ENCODE measurements around the gene CASP12.

CASP12 gene

DNA sequence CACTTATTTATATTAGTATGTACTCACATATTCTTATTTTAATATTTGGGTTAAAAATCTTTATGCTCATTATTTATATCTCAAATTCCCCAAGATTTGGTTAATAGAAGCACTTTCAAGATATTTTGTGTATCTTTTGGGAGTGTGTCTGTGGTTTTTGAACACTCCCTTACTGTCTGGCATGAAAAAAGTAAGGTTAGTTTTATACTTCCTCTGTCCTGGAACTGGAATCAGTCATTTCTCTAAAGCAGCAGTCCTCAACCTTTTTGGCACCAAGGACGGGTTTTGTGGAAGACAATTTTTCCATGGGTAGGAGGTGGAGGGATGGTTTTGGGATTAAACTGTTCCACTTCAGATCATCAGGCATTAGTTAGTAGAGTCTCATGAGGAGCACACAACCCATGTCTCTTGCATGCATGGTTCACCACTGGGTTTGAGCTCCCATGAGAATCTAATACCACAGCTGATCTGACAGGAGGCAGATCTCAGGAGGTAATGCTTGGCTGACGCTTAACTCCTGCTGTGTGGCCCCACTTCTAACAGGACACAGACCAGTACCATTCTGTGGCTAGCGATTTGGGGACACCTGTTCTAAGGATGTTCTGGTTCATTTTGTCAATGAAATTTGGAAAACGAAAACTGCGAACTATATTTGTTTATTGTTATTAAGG lies 60.2 kb downstream of the CASP12 start:
- Histone ChIP-seq H3K36me3 (ENCODE audit: insufficient read depth, low read length) (no peaks in the 10 kb centered on the region), H3K4me1 (ENCODE audit: control insufficient read depth, insufficient read depth, low read length, unreplicated experiment) (no peaks in the 10 kb centered on the region), H3K27ac (ENCODE audit: low read depth, low read length) (no peak overlapping the region), H3K4me3 (ENCODE audit: low read depth, low read length) (no peak overlapping the region), H2AFZ (ENCODE audit: low read length, unreplicated experiment) (no peak overlapping the region), H3K79me2 (ENCODE audit: control insufficient read depth, insufficient read depth, low read length, unreplicated experiment) (no peaks in the 10 kb centered on the region), H3K27me3 (ENCODE audit: insufficient read depth, low read length) (no peaks in the 10 kb centered on the region)

DNA sequence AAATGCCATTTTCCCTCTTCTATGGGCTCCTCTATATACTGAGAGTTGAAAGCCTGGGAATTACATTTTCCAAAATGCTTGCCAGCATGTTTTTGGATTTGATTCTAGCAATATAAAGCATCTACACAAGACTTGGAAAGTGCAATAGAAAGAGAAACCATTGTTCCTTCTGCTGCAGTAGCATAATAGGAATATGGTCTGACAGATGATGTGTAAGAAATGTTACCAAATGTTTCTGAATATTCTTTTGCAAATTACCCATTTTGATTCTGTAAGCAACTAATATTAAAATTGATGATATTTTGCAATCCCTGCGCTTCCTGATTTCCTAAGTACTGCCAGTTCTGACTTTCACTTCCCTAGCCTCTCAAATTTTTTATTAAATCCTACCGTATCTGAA lies 61.6 kb downstream of the CASP12 start:
- no peaks in the 10 kb centered on the region for H3K79me2 ChIP-seq (ENCODE audit: control insufficient read depth, insufficient read depth, low read length, unreplicated experiment)

More for the DNA sequence above, 61.6 kb downstream of the CASP12 start:
- H3K27me3 ChIP-seq (ENCODE audit: insufficient read depth, low read length): no peaks in the 10 kb centered on the region
- H3K4me3 ChIP-seq (ENCODE audit: low read depth, low read length): no peak overlapping the region
- H2AFZ ChIP-seq (ENCODE audit: low read length, unreplicated experiment): no peak overlapping the region
- no peaks in the 10 kb centered on the region for H3K36me3 ChIP-seq (ENCODE audit: insufficient read depth, low read length)
- no peaks in the 10 kb centered on the region for H3K4me1 ChIP-seq (ENCODE audit: control insufficient read depth, insufficient read depth, low read length, unreplicated experiment)
- H3K27ac ChIP-seq (ENCODE audit: low read depth, low read length): no peak overlapping the region

All from ACC112 (cell line).